HG03378 (cell line): ENCODE results near the gene ELAPOR1.

Source experiments
- ATAC-seq: cut with Tn5 transposase; IDR thresholded peaks from one replicate; pipeline ENCODE4 v1.9.1; 2021; ENCODE audit warnings: mild to moderate bottlenecking, moderate library complexity; ENCODE audit not compliant: unreplicated experiment

The ELAPOR1 gene

DNA sequence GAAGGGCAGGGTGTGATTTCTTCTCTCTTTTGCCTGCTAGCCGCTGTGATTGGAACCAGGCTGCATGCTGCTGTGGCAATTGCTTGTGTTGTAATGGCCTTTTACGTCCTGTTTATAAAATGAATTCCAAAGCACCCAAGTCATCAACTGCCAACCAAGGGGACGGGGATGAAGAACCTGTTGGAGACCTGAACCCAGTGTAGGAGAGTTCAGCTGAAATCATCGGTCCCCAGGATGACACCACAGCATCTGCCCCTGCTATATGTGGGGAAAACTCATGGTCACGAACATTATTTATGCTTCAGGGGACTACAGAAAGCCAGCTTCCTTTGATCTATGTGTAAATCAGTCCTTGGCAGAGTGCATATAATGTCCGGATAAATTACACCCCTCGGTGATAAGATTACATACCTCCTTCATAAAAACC, 19.5 kb upstream of the ELAPOR1 start:
- ATAC-seq = no peak

DNA sequence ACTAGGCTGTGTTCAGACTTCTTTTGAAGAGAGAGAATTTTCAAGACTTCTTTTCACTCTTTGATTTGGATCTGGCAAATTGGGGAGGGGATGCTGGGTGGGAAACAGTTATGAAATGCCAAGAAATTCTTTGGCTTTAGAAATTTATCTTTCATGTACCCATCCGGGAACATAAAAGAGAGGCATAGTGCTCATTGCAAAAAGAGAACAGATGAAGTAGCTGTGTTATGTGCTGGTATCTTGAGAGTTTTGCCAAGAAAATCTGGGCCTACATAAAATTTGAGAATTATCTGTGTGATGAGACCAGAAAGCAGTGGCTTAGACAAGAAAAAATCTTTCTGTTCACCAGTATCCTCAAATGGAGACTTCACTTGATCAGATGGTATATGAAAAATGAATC, 19.0 kb upstream of the ELAPOR1 start:
- ATAC-seq = no peak

DNA sequence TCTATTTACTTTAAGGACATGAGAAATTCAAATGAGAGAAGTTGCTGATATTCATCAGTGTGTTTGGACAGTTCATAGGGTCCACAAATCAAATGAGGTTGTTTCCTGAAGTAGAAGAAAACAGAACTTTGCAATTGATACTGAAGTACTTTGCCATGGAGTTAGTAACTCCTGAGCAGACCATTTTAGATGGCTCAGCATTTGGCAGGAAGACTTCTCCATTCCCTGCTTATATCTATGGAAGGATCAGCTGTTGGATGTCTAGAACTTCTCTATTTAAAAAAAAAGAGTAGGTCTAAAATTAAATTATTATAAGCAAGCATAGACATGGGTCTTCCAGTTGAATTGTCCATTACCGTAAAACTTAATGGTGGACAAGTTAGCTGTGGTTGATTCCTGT, 18.3 kb upstream of the ELAPOR1 start:
- no peak for ATAC-seq

DNA sequence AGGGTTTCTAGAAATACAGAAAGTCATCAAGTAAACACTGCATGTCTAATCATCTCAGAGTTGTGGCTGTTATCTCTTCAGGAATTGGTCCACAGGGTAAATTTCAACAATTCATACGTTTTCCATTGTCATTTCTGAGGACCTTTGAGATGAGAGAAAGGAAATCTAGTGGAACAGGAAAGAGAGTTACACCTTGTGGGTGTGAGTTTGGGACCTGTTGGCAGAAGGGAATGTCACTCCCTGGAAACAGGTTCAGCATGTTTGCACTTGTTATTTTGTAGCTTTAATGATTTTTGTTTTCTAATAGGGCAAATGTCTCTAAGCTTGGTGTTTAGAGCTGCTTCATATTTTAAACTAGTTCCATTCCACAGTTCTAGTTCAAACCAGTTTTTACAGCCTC, 17.8 kb upstream of the ELAPOR1 start:
- no peak for ATAC-seq

DNA sequence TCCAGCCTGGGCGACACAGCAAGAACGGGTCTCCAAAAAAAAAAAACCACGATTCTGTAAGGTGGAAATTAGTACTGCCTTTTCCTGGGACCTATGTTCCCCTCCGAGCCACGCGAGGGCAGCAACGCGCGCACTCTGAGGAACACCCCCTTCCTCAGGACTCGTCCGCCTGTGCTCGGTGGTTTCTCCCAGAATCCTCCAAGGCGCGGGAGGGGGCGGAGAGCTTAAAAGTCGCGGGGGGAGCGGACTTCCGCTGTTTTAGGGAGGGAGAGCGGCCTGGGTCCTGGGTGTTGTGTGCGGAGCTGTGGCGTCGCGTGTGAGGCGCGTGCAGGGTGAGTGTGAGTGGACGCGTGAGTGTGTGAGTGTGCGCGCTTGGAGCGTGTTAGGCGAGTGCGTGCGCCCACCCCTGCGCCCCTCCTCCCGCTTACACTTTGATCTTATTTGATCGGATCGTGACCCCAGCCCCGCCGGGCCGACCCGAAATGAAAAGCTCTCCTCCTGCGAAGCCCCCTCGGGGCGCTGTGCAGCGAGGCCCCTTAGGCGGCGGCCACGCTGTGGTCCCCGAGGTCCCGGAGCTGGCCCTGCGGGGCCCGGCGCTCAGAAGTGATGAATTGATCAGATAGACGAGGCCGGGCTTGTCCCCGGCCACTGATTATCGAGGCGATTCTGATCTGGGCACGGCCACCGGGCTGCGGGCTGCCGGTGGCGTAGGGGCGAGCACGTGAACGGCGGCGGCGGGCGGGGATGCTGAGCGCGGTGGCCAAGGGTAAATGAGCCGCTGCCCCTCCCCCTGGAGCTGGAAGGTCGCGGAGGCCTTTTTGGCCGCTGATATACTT, 13.8 kb upstream of the ELAPOR1 start:
- ATAC-seq = peak; percentile 81

DNA sequence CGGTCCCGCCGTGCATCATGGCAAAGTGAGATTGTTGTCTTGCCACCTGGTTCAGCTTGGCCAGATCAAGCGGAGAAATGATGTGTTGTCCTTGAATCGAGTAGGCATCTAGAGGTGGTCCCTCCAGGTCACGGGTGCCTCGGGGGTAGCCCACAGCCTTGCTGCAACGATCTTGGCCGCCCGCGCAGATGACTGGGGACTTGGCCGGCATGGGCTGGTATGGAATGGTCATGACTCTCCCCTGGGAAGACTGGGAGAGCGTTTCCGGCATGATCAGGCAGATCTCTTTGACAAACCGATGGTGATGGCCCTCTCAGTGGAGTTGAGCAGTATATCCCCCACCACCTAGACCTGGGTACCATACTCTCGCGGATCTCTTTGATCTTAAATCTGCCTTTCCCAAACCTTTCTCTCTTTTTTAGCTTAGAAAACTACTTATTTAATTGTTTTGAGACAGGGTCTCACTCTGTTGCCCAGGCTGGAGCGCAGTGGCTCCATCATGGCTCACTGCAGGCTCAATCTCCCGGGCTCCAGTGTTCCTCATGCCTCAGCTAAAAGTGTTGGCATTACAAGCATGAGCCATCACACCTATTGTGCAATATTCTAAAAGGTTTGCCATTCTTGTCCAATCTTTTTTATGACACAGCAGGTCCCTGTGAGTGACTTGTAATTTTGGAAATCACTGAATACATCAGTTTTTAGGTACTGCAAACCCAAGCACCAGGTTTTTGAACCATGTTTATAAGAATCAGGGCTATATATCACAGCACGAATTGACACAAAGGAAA, 9.4 kb upstream of the ELAPOR1 start:
- no peak for ATAC-seq

DNA sequence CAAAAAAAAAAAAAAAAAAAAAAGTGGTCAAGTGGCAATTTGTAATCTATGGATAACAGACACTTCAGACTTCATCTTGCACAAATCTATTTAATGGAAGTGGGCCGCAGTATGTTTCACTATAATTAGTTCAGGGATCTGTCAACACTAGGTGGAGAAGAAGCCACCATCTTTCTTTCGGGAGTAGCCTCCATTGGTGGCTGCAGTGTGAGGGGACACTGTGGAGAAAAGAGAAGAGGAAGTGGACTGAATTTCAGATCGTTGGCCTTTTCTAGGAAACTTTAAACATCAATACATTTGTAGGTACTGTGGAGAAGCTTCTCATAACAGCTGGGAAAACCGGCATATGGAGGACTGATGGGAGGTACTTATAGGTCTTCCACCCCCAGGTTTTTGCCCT, 8.0 kb upstream of the ELAPOR1 start:
- ATAC-seq = no peak

DNA sequence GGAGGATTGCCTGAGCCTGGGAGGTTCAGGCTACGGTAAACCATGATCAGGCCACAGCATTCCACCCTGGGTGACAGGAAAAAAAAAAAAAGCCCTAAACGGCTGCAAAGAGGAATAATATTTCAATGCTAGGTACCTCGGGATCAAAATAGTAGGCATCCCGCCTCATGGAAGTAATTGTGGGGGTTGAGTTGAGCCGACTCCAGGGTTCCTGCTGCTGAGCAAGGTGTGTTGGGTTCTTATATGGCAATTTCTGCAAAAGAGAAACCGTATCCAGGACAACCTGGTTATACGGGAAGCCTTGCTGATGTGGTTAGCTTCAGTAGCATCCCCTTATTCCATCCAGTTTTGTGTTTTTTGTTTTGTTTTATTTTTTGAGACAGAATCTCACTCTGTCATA, 6.1 kb upstream of the ELAPOR1 start:
- ATAC-seq = no peak

DNA sequence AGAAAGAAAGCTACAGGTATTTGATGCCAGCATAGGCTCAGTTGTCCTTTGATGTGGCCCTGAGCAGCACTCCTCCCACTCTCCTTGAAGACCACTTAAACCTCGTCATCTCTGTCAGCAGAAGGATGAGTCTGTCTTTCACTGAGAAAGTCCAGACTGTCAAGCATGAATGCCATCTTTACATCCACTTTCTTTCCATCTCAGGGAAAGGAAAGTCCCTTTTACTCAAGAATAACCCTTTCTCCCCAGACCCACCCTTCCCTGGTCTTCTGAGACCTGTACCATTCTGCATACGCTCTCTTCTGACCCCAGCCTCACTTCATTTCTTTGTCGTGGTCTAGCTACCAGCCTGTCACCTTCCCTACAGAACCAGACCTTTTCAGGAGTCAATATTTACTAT, 4.0 kb upstream of the ELAPOR1 start:
- ATAC-seq = no peak

DNA sequence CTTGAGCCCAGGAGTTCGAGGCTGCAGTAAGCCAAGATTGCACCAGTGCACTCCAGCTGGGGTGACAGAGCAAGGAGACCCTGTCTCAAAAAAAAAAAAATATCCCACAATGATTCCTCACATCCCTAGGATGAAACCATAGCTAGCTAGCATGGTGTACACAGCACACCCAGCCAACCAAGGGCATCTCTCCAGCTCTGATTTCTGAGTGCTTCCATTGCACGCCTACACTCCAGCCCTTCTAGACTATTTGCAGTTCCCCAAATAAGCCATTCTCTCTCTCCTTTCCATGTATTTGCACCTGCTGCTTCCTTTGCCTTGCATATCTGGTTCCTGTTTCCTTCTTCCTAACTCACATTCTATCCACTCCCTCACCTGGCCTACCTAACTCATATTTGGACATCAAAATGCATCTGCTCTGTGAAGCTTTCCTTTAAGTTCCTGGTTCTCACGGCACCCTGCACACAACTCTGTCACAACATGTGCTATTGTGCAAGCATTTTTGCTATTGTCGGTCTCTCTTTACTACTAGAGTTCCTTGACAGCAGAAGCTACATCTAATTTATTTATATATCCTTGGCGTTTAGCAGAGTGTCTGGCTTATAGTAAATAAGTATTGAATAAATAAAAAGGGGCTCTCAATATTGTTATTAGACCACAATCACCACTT, 2.4 kb upstream of the ELAPOR1 start:
- ATAC-seq = no peak

DNA sequence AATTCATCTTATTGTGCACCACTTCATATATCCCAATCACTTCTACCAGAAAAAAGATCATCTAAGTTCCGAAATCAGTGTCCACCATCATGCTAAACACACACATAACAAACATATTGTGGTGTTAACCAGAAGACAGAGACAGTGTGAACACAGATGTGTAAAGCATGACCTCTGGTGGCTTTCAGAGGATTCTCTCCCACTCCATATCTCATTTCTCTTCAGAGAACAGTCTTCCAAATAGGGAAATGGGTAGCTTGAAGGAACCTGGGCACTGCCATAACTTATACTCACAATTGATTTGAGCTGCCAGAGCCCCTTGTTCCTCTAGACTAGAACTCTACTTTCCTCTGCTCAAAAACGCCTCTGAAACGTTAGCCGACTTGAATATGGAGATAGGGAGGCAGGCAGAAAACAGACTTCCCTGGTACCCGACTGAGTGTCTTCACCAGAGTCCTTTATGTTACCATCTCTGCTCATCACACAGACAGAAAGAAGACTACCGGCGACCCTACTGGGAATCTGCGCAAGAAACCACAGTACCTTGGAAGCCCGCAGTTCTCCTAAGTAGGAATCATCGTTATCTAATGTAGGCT, 1.8 kb upstream of the ELAPOR1 start:
- ATAC-seq = no peak

DNA sequence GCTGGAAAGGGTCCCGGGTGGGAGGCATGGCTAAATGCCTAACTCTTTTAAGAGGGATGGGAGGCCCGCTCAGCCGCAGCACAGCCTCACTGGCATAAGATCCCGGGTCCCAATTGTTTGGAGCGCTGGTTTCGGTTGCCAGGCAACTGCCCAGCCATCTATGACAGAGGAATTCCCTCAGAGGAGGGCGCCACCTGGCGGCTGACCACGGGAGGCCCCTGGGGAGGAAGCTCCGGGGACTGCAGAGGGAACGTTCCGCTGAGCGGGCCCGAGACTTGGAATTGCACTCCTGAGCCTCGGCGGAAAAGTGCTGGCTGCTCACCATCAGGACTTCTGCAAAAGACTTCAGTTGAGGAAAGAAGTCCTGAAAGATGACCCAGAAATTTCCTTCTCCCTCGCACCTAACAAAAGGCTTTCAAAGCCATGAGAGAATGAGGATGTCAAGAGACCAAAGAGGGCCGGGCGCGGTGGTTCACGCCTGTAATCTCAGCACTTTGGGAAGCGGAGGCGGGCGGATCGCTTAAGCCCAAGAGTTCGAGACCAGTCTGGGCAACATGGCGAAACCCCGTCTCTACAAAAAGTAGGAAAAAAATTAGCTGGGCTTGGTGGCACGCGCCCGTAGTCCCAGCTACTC, 1.1 kb upstream of the ELAPOR1 start:
- ATAC-seq = peak; percentile 63

DNA sequence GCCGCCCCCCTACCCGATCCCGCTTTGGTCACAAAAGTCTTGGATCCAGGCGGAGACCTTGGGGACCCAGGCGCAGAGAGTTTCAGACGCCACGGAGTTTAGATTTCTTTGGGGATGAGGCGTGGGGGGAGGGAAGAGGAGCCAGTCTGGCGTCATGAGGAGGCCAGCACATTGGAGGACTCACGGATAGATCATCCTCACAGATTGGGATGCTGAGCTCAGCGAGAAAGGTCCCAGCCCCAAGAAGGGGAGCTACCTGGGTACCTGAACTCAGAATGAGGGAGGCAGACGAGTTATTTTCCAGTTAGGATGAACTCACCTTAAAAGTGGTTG, 393 bp downstream of the ELAPOR1 start:
- ATAC-seq = no peak

DNA sequence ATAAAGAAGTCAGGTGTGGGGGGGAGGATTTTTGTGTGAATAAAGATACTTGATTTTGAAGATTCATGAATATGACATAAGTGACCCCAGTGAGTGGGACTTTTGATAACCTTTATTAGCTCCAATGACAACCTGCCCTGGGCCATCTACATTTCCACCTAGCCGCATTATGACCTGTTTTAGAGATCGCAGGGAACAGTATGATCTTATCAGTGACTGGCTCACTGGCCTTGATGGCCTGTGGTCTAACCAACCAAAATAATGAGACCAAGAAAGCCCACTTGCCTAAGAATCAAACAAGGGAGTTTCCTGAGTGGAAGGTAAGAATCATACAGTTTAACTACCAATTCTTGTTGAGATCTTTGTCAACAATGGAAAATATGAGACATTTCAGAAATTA, 1.8 kb downstream of the ELAPOR1 start:
- no peak for ATAC-seq

DNA sequence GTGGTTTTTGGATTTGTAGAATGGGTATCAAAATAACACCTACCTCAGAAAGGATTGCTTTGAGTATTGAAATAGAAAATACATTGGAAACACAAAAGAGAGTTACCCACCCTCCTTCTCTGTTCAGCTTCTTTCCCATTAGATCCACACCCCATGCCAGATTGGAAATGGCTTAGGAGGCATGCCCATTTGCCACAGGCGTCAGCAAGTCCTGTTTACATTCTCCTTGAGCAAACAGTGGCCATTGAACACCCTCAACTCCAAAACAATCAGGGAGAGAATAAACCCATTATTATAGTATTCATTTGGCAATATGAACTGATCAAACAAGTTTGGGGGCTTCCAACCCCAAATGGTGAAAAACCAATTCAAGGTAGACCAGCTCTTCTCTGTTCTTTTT, 2.4 kb downstream of the ELAPOR1 start:
- no peak for ATAC-seq

DNA sequence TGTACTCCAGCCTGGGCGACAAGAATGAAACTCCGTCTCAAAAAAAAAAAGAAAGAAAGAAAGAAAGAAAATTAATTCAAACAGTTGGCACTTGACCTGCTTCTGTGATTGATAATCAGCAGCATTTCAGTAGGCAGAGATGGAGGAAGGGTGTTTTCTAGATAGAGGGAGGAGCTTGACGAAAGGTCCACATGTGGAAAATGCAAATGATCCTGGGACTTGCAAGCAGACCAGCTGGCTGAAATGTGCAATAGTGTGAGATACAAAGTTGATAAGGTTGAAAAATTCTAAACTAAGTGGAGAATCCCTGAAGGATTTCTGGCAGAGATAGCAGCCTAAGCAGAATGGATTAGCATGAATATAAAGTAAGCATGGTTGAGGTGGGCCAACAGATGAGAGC, 4.2 kb downstream of the ELAPOR1 start:
- ATAC-seq = no peak

DNA sequence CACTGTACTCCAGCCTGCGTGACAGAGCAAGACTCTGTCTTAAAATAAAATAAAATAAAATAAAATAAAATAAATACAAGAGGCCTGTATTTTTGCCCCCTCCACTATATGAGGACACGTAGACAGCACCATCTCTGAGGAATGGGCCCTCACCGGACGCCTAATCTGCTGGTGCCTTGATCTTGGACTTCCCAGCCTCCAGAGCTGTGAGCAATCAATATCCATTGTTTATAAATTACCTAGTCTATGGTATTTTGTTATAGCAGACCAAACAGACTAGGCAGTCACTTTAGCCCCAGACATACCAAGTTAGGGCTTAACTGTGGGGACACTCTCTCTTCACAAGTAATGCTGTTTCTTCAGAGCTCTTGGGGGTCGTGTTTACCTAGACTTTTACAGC, 6.4 kb downstream of the ELAPOR1 start:
- ATAC-seq = no peak

DNA sequence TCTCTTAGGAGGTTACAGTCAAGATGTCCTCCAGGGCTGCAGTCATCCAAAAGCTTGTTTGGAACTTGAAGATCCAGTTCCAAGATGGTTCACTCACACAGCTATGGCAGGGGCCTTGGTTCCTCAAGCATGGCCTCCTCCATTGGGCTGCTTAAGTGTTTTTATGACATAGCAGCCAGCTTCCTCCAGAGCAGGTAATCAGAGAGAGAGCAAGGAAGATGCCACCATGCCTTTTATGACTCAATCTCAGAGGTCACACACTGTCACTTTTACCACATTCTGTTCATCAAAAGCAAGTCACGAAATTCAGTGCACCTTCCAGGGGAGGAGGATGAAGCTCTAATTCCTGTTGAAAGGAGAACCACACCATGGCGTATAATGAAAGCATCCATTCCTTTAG, 17.1 kb downstream of the ELAPOR1 start:
- no peak for ATAC-seq

DNA sequence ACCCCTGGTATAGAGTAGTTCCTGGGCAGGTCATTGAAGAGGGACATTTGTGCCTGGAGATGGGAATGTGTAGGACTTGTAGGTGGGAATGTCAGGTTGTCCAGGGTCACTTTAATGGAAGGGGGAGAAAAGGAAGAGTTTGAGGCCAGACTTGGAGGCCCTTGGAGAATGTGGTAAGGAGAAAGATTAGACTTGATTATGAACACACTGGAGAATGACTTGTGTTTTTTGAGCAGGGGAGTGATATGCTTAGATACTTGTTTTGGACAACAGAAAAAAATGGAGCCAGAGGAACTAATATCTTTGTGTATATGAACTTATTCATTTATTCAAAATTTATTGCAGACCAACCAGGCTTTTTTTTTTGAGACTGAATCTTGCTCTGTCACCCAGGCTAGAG, 17.9 kb downstream of the ELAPOR1 start:
- ATAC-seq = no peak

DNA sequence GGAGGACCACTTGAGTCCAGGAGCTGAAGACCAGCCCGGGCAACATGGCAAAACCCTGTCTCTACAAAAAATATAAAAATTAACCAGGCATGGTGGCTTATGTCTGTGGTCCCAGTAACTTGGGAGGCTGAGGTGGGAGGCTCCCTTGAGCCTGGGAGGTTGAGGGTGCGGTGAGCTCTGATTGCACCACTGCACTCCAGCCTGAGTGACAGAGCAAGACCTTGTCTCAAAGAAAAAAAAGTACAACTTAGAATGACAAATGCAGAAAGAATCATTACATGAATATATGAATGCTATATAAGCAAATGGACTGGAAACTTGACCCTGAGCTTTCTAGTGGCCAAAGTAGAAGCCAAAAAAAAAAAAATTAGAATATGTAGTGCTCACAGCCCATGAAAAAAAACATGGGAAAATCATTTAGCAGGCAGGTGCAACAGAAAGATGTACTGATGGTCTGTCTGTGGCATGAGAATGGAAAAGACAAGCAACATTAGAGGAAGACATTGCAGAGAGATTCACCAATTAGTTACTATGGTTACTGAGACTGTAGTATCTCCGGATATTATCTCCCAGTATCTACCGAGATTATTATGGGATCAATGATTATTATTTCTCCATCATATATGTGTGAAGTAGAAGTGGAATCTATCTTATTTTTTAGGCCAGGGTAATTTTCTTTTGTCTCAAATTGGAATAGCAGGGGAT, 19.2 kb downstream of the ELAPOR1 start:
- no peak for ATAC-seq
